Measurements from ENCODE around the gene NLRC5. TPM values are rescaled to one million over a fixed set of nuclear protein-coding genes. Genes with fewer than 3 reads are reported as not detected.

The NLRC5 gene
- total RNA-seq, 1 donor from 2014 or later: 47.5 TPM

- ATAC-seq (no peak), DNase-seq (no peak)
- no peaks in the 10 kb centered on the region for H3K4me1 ChIP-seq
- TF ChIP-seq CTCF (IDR thresholded peaks at IDR 0.05): no peak
- H3K27ac ChIP-seq: no peak overlapping the region
- no peak overlapping the region for H3K4me3 ChIP-seq
- no peaks in the 10 kb centered on the region for H3K9me3 ChIP-seq
- intact Hi-C loops (cut with DNase I): no loop called here
- H3K27me3 ChIP-seq (ENCODE audit: low read depth): no peaks in the 10 kb centered on the region
- H3K36me3 ChIP-seq: peaks cover 46% of the 10 kb centered on the region
Measured at GRCh38 chr16:57021757-57022156, 32.4 kb downstream of the NLRC5 start.

- Histone ChIP-seq H3K27ac (no peak overlapping the region), H3K4me1 (no peaks in the 10 kb centered on the region), H3K36me3 (peaks cover 46% of the 10 kb centered on the region), H3K27me3 (ENCODE audit: low read depth) (no peaks in the 10 kb centered on the region), H3K4me3 (no peak overlapping the region), H3K9me3 (no peaks in the 10 kb centered on the region)
- TF ChIP-seq CTCF (IDR thresholded peaks at IDR 0.05): no peak
- no peak for ATAC-seq
- intact Hi-C loops (cut with DNase I): no loop called here
- DNase-seq: no peak
Measured at GRCh38 chr16:57022445-57022844, 33.1 kb downstream of the NLRC5 start.

GRCh38 chr16:57023541-57024249 lies 34.3 kb downstream of the NLRC5 start:
- Histone ChIP-seq H3K4me1 (no peaks in the 10 kb centered on the region), H3K4me3 (no peak overlapping the region), H3K27ac (no peak overlapping the region), H3K27me3 (ENCODE audit: low read depth) (no peaks in the 10 kb centered on the region), H3K9me3 (no peaks in the 10 kb centered on the region), H3K36me3 (peaks cover 38% of the 10 kb centered on the region)
- peak in 1 of 2 donors; percentile 23 for ATAC-seq
- intact Hi-C loops (cut with DNase I): no loop called here
- DNase-seq: no peak
- no peak for TF ChIP-seq CTCF (IDR thresholded peaks at IDR 0.05)

GRCh38 chr16:57024894-57025680 lies 35.7 kb downstream of the NLRC5 start:
- no peaks in the 10 kb centered on the region for H3K27me3 ChIP-seq (ENCODE audit: low read depth)
- H3K27ac ChIP-seq: no peak overlapping the region
- H3K9me3 ChIP-seq: no peaks in the 10 kb centered on the region
- H3K4me3 ChIP-seq: no peak overlapping the region
- no peak for TF ChIP-seq CTCF (IDR thresholded peaks at IDR 0.05)
- peaks cover 30% of the 10 kb centered on the region for H3K36me3 ChIP-seq
- ATAC-seq: peak in 1 of 2 donors; percentile 45
- no peak for DNase-seq
- intact Hi-C loops (cut with DNase I): no loop called here
- no peaks in the 10 kb centered on the region for H3K4me1 ChIP-seq

GRCh38 chr16:57025941-57026777 lies 36.8 kb downstream of the NLRC5 start:
- intact Hi-C loops (cut with DNase I): no loop called here
- DNase-seq: peak; percentile 51
- no peak for TF ChIP-seq CTCF (IDR thresholded peaks at IDR 0.05)
- Histone ChIP-seq H3K36me3 (peaks cover 26% of the 10 kb centered on the region), H3K27me3 (ENCODE audit: low read depth) (no peaks in the 10 kb centered on the region), H3K9me3 (no peaks in the 10 kb centered on the region), H3K27ac (no peak overlapping the region), H3K4me1 (no peaks in the 10 kb centered on the region), H3K4me3 (no peak overlapping the region)
- ATAC-seq: peak in 1 of 2 donors; percentile 29

Measured in lower lobe of right lung (tissue), 2 donors.